ENCODE measurements around the gene CDKAL1. TPM values are rescaled to one million over a fixed set of nuclear protein-coding genes. Genes with fewer than 3 reads are reported as not detected.

Gene CDKAL1
- total RNA-seq, 1 donor from 2014 or later: 11.3 TPM

DNA sequence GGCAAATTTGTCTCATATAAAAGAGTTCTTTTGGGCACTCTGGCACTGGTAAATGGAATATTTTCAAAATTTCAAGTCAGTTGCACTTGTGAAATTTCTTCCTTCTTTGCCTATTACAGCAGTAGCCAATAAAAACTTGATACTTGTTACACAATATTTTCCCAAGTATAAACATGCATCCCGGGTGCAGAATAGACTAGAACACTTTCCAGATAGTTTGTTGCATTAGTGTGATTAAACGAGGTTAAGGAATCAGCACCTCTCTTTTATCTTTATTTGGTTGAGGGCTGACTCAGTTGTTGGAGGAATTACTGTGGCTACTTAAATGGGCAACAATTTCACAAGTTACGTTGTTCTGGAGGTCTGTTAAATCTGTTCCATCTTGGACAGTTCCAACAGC, 467.5 kb downstream of the CDKAL1 start:
- no peaks in the 10 kb centered on the region for H3K9me3 ChIP-seq
- TF ChIP-seq, protein P1, sequence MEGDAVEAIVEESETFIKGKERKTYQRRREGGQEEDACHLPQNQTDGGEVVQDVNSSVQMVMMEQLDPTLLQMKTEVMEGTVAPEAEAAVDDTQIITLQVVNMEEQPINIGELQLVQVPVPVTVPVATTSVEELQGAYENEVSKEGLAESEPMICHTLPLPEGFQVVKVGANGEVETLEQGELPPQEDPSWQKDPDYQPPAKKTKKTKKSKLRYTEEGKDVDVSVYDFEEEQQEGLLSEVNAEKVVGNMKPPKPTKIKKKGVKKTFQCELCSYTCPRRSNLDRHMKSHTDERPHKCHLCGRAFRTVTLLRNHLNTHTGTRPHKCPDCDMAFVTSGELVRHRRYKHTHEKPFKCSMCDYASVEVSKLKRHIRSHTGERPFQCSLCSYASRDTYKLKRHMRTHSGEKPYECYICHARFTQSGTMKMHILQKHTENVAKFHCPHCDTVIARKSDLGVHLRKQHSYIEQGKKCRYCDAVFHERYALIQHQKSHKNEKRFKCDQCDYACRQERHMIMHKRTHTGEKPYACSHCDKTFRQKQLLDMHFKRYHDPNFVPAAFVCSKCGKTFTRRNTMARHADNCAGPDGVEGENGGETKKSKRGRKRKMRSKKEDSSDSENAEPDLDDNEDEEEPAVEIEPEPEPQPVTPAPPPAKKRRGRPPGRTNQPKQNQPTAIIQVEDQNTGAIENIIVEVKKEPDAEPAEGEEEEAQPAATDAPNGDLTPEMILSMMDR (IDR thresholded peaks at IDR 0.05): no peak
- no peak for TF ChIP-seq POLR2A (IDR thresholded peaks at IDR 0.05)
- TF ChIP-seq POLR2AphosphoS5 (IDR thresholded peaks at IDR 0.05; ENCODE audit: insufficient read depth in 1 of 2, low read depth in 1 of 2): peak in 1 of 2 donors; percentile 47
- intact Hi-C loops (cut with DNase I): no loop called here
- peaks cover 8% of the 10 kb centered on the region for H3K4me1 ChIP-seq
- no peaks in the 10 kb centered on the region for H3K36me3 ChIP-seq
- no peaks in the 10 kb centered on the region for H3K27me3 ChIP-seq
- no peak overlapping the region for H3K4me3 ChIP-seq
- DNase-seq (ENCODE audit: extremely low spot score in 2 of 2): no peak
- peak overlapping the region; percentile 47 for H3K27ac ChIP-seq

DNA sequence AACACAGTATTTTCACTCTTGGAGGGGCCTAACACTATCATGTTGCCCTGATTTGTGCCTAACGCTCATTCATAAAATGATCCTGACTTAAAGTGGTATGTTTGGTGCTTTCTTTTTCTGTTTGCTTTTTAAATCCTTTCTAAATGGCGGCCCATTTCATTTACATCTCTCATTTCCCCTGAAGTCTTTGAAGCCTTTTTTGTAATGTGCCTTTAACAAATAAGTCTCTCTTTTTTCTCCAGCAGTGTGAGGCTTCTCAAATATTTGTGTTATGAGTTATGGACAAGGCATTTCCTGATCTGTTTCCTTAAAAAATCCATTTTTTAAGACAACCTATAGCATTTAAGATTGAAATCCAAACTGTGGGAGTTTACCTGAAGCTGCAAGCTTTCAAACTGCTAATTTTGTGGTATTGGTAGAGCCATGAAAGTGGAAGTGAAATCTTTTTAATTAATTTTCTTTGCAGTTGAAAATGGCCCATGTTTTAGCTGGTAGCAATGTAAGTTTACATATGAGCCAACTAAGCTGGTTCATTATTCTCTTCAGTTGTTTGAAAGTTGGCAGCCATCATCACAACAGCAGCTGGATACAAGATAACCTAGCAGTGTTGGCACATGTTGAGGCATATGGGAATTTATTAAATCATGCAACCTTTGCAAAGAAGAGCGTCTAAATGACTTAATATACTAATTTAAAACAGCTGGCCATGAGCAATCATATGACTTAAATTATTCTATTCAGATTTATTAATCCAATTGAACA, 469.7 kb downstream of the CDKAL1 start:
- no peaks in the 10 kb centered on the region for H3K27me3 ChIP-seq
- no peaks in the 10 kb centered on the region for H3K36me3 ChIP-seq
- DNase-seq (ENCODE audit: extremely low spot score in 2 of 2): no peak
- H3K27ac ChIP-seq: no peak overlapping the region
- no peak for TF ChIP-seq POLR2A (IDR thresholded peaks at IDR 0.05)
- TF ChIP-seq, protein P1 (IDR thresholded peaks at IDR 0.05): no peak
- TF ChIP-seq POLR2AphosphoS5 (IDR thresholded peaks at IDR 0.05; ENCODE audit: insufficient read depth in 1 of 2, low read depth in 1 of 2): no peak
- no peaks in the 10 kb centered on the region for H3K4me1 ChIP-seq
- no peaks in the 10 kb centered on the region for H3K9me3 ChIP-seq
- intact Hi-C loops (cut with DNase I): no loop called here
- no peak overlapping the region for H3K4me3 ChIP-seq

DNA sequence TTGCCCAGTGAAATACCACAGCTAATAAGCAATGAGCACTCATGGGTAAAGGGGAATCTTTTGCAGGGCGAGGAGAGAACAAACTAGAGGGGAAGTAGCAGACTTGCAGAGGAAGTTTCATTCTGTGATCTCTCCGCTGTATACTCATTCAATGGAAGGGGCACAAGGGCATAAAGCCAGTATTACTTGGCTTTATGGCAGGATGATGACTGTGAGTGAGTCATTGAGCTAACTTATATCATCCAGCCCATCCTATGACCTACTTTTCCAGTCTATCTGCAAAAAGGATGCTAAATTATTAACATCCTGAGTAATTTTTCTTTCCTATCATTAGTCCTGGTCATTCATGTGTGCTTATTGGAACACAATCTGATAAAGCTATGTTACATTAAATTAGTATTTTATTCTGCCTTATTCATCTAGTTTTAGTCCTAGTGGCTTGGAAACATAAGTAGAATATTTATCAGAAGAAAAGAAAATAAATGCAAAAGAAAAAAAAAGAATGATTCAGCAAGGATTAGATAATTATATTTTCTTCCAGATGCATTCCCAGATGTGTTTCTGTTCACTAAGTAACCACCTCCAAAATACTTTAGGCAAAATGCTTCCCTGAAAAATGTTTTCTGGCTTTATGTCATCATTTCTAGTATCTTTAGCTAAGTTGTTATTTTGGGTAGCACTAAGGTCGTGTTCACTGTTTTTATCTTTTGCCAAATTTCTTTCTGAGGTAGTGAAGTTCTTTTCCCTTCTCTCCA, 471.7 kb downstream of the CDKAL1 start:
- no peaks in the 10 kb centered on the region for H3K9me3 ChIP-seq
- TF ChIP-seq POLR2A (IDR thresholded peaks at IDR 0.05) (no peak), POLR2AphosphoS5 (IDR thresholded peaks at IDR 0.05; ENCODE audit: insufficient read depth in 1 of 2, low read depth in 1 of 2) (no peak)
- TF ChIP-seq, protein P1 (IDR thresholded peaks at IDR 0.05): no peak
- intact Hi-C loops (cut with DNase I): no loop called here
- no peak for DNase-seq (ENCODE audit: extremely low spot score in 2 of 2)
- H3K36me3 ChIP-seq: no peaks in the 10 kb centered on the region
- H3K4me3 ChIP-seq: no peak overlapping the region
- H3K27ac ChIP-seq: no peak overlapping the region
- no peaks in the 10 kb centered on the region for H3K4me1 ChIP-seq
- no peaks in the 10 kb centered on the region for H3K27me3 ChIP-seq

DNA sequence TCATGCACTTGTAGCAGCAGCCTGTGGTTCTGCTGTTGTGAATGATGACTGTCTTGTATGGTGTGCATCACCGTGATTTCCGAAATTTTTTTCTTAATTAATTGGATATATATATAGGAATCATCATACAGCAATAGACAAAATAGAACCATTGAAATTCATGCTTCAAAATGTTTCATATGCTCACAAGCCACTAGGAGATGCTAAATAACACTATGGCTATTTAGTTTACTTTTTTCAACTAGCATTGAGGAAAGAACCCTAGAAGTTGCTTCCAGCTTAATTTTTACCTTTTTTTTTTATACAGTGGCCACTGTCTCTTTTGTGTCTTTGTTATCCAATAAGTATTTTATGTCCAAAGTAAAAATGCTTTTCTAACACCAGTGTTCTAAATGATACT, 485.4 kb downstream of the CDKAL1 start:
- Histone ChIP-seq H3K9me3 (no peaks in the 10 kb centered on the region), H3K27me3 (no peaks in the 10 kb centered on the region), H3K4me3 (no peak overlapping the region), H3K4me1 (peaks cover under 1% of the 10 kb centered on the region), H3K27ac (no peak overlapping the region), H3K36me3 (no peaks in the 10 kb centered on the region)
- TF ChIP-seq, protein P1 (IDR thresholded peaks at IDR 0.05): no peak
- TF ChIP-seq POLR2A (IDR thresholded peaks at IDR 0.05): no peak
- no peak for TF ChIP-seq POLR2AphosphoS5 (IDR thresholded peaks at IDR 0.05; ENCODE audit: insufficient read depth in 1 of 2, low read depth in 1 of 2)
- no peak for DNase-seq (ENCODE audit: extremely low spot score in 2 of 2)
- intact Hi-C loops (cut with DNase I): no loop called here

Data from vagina (tissue), 2 donors.